Breast epithelium (tissue), 4 donors: ENCODE measurements around the gene CDH4. TPM values are rescaled to one million over a fixed set of nuclear protein-coding genes. Genes with fewer than 3 reads are reported as not detected.

Source experiments
- DNase-seq, 2 donors: peaks; one replicate each; pipeline ENCODE4 v3.0.0-alpha.2; 2019; ENCODE audit warnings: low spot score in 2 of 2
- H3K27ac ChIP-seq, 2 donors: fragments of 200-600 bp; sonication (generic) in 1 of 2; one replicate each; pipeline ENCODE4 v1.5.1; 2016 to 2019; ENCODE audit warnings: mild to moderate bottlenecking in 1 of 2
- H3K27me3 ChIP-seq, 2 donors: fragments of 200-600 bp; sonication (generic) in 1 of 2; one replicate each; pipeline versions ENCODE4 v1.5.1 to v1.6.0; 2017 to 2019; ENCODE audit warnings: control low read depth in 1 of 2, mild to moderate bottlenecking in 1 of 2
- H3K36me3 ChIP-seq: fragments of 200-600 bp; one replicate; pipeline ENCODE4 v1.5.1; 2019
- H3K4me1 ChIP-seq, 2 donors: fragments of 200-600 bp; sonication (generic); one replicate each; pipeline ENCODE4 v1.5.1; 2016 to 2019; ENCODE audit warnings: control low read depth in 1 of 2
- H3K4me3 ChIP-seq, 3 donors: fragments of 200-600 bp; sonication (generic); 1 replicate in 2 of 3; 2 replicates in 1 of 3; pipeline ENCODE4 v1.5.1; 2016 to 2019; ENCODE audit warnings: mild to moderate bottlenecking in 3 of 3, moderate library complexity in 2 of 3
- H3K9me3 ChIP-seq, 2 donors: fragments of 200-600 bp; sonication (generic) in 1 of 2; one replicate each; pipeline ENCODE4 v1.5.1; 2016 to 2019; ENCODE audit warnings: control low read depth in 1 of 2
- CTCF ChIP-seq, 3 donors: fragments of 450-650 bp; IDR thresholded peaks; one replicate each; pipeline ENCODE4 v1.5.1; 2016 to 2017; ENCODE audit warnings: antibody characterized with exemption in 3 of 3, mild to moderate bottlenecking in 3 of 3, moderate library complexity in 3 of 3
- POLR2A ChIP-seq: fragments of 450-650 bp; IDR thresholded peaks from one replicate; pipeline ENCODE4 v1.6.1; 2016; ENCODE audit warnings: antibody characterized with exemption, mild to moderate bottlenecking, moderate library complexity
- POLR2AphosphoS5 ChIP-seq, 3 donors: sonication (generic); formaldehyde crosslinking; IDR thresholded peaks; one replicate each; pipeline ENCODE4 v1.6.1; 2017; ENCODE audit warnings: antibody characterized with exemption in 3 of 3
- intact Hi-C: fragments of 100-400 bp; cut with DNase I; formaldehyde crosslinking; loops from one replicate; pipeline ENCODE4 v1.15.1; 2023; ENCODE audit warnings: low total_unique reads
- total RNA-seq, 3 donors: library from RNA; depleted of rRNA; stranded (reverse); fragments of >200 nt; gene quantifications; one replicate each; pipeline ENCODE4 v1.1.0, GENCODE V29; 2016

CDH4 gene
- total RNA-seq, 3 donors from 2014 or later, result under 0.01 TPM; not detected in 2

GRCh38 chr20:61308477-61308774 lies 56.4 kb downstream of the CDH4 start:
- TF ChIP-seq POLR2AphosphoS5 (IDR thresholded peaks at IDR 0.05) (no peak), CTCF (IDR thresholded peaks at IDR 0.05) (no peak), POLR2A (no peak)
- Histone ChIP-seq H3K4me1 (no peaks in the 10 kb centered on the region), H3K9me3 (no peaks in the 10 kb centered on the region), H3K27me3 (peaks cover 0 to 6% of the 10 kb centered on the region in 2 donors), H3K4me3 (no peak overlapping the region), H3K27ac (no peak overlapping the region), H3K36me3 (no peaks in the 10 kb centered on the region)
- intact Hi-C loops, result loop anchor here (5.0 kb wide), 1 partner anchor 106 kb away; no protein-coding TSS in a partner anchor
- DNase-seq, result no peak

GRCh38 chr20:61310954-61311353 lies 58.9 kb downstream of the CDH4 start:
- intact Hi-C loops, result no loop called here
- H3K36me3 ChIP-seq, result no peaks in the 10 kb centered on the region
- H3K4me3 ChIP-seq, result no peak overlapping the region
- H3K27me3 ChIP-seq, result peaks cover 0 to 6% of the 10 kb centered on the region in 2 donors
- no peaks in the 10 kb centered on the region for H3K9me3 ChIP-seq
- no peak for DNase-seq
- H3K27ac ChIP-seq, result no peak overlapping the region
- H3K4me1 ChIP-seq, result no peaks in the 10 kb centered on the region
- no peak for TF ChIP-seq POLR2A
- TF ChIP-seq POLR2AphosphoS5 (IDR thresholded peaks at IDR 0.05), result no peak
- TF ChIP-seq CTCF (IDR thresholded peaks at IDR 0.05), result no peak

GRCh38 chr20:61311656-61312387 lies 59.8 kb downstream of the CDH4 start:
- TF ChIP-seq POLR2A (no peak), CTCF (IDR thresholded peaks at IDR 0.05) (no peak), POLR2AphosphoS5 (IDR thresholded peaks at IDR 0.05) (no peak)
- peaks cover 0 to 6% of the 10 kb centered on the region in 2 donors for H3K27me3 ChIP-seq
- H3K9me3 ChIP-seq, result no peaks in the 10 kb centered on the region
- H3K27ac ChIP-seq, result no peak overlapping the region
- no peaks in the 10 kb centered on the region for H3K4me1 ChIP-seq
- DNase-seq, result no peak
- H3K36me3 ChIP-seq, result no peaks in the 10 kb centered on the region
- H3K4me3 ChIP-seq, result no peak overlapping the region
- intact Hi-C loops, result no loop called here

GRCh38 chr20:61312925-61313324 lies 60.9 kb downstream of the CDH4 start:
- DNase-seq, result no peak
- intact Hi-C loops, result no loop called here
- H3K27me3 ChIP-seq, result peaks cover 0 to 6% of the 10 kb centered on the region in 2 donors
- H3K4me3 ChIP-seq, result no peak overlapping the region
- TF ChIP-seq POLR2A (no peak), CTCF (IDR thresholded peaks at IDR 0.05) (no peak), POLR2AphosphoS5 (IDR thresholded peaks at IDR 0.05) (no peak)
- no peaks in the 10 kb centered on the region for H3K36me3 ChIP-seq
- H3K9me3 ChIP-seq, result no peaks in the 10 kb centered on the region
- H3K4me1 ChIP-seq, result no peaks in the 10 kb centered on the region
- H3K27ac ChIP-seq, result no peak overlapping the region

- H3K9me3 ChIP-seq, result no peaks in the 10 kb centered on the region
- intact Hi-C loops, result no loop called here
- no peak for DNase-seq
Observed at GRCh38 chr20:61313396-61313795, 61.3 kb downstream of the CDH4 start.

More at GRCh38 chr20:61313396-61313795, 61.3 kb downstream of the CDH4 start:
- TF ChIP-seq CTCF (IDR thresholded peaks at IDR 0.05) (no peak), POLR2A (no peak), POLR2AphosphoS5 (IDR thresholded peaks at IDR 0.05) (no peak)
- no peaks in the 10 kb centered on the region for H3K4me1 ChIP-seq
- peaks cover 0 to 6% of the 10 kb centered on the region in 2 donors for H3K27me3 ChIP-seq
- no peak overlapping the region for H3K27ac ChIP-seq
- H3K36me3 ChIP-seq, result no peaks in the 10 kb centered on the region
- no peak overlapping the region for H3K4me3 ChIP-seq
